Chondrocyte (in vitro differentiated cells): ENCODE results near the gene WDR88. TPM values are rescaled to one million over a fixed set of nuclear protein-coding genes. Genes with fewer than 3 reads are reported as not detected.

ENCODE experiments used
- DNase-seq: peaks from one replicate; pipeline ENCODE4 v3.0.0; 2021; ENCODE audit warnings: mixed read lengths, low spot score
- H3K27ac Mint-ChIP-seq: one replicate; pipeline ENCODE4 v1.8.0; 2021; ENCODE audit warnings: mild to moderate bottlenecking, moderate library complexity, mixed read lengths; ENCODE audit not compliant: unreplicated experiment
- H3K27me3 Mint-ChIP-seq: 2 replicates; pipeline ENCODE4 v1.8.0; 2021; ENCODE audit warnings: low read depth, mixed read lengths
- H3K36me3 Mint-ChIP-seq: 2 replicates; pipeline ENCODE4 v1.8.0; 2021; ENCODE audit warnings: low read depth, mixed read lengths
- H3K4me1 Mint-ChIP-seq: 2 replicates; pipeline ENCODE4 v1.8.0; 2021; ENCODE audit warnings: low read depth, mild to moderate bottlenecking, mixed read lengths
- H3K4me3 Mint-ChIP-seq: one replicate; pipeline ENCODE4 v1.8.0; 2021; ENCODE audit warnings: mild to moderate bottlenecking, moderate library complexity, mixed read lengths; ENCODE audit not compliant: unreplicated experiment
- H3K9me3 Mint-ChIP-seq: 2 replicates; pipeline ENCODE4 v1.8.0; 2021; ENCODE audit warnings: low read depth, mixed read lengths
- CTCF ChIP-seq: fragments of 200-600 bp; sonication (generic); IDR thresholded peaks from 2 replicates; pipeline ENCODE4 v1.5.0; 2021; ENCODE audit warnings: antibody characterized with exemption, mild to moderate bottlenecking, moderate library complexity
- total RNA-seq: library from RNA; stranded (reverse); gene quantifications from 3 replicates; pipeline ENCODE4 v1.2.1, GENCODE V29; 2021

WDR88 gene
- total RNA-seq, 1 donor from 2014 or later = not detected

- Mint-ChIP-seq H3K9me3 (no peaks in the 10 kb centered on the region), H3K27me3 (peaks cover 9% of the 10 kb centered on the region), H3K27ac (no peak overlapping the region), H3K4me3 (no peak overlapping the region), H3K4me1 (peaks cover 8% of the 10 kb centered on the region), H3K36me3 (peaks cover 2% of the 10 kb centered on the region)
- no peak for TF ChIP-seq CTCF
- DNase-seq = no peak
Measured at GRCh38 chr19:33194532-33194885, 62.6 kb downstream of the WDR88 start.

- peaks cover 9% of the 10 kb centered on the region for H3K27me3 Mint-ChIP-seq
- H3K4me1 Mint-ChIP-seq = peaks cover 8% of the 10 kb centered on the region
- TF ChIP-seq CTCF = no peak
- peak overlapping the region; percentile 41 for H3K27ac Mint-ChIP-seq
- H3K9me3 Mint-ChIP-seq = no peaks in the 10 kb centered on the region
- peaks cover 2% of the 10 kb centered on the region for H3K36me3 Mint-ChIP-seq
- DNase-seq = no peak
- H3K4me3 Mint-ChIP-seq = peak overlapping the region; percentile 80
Measured at GRCh38 chr19:33194886-33195644, 63.2 kb downstream of the WDR88 start.

- Mint-ChIP-seq H3K4me1 (peaks cover 8% of the 10 kb centered on the region), H3K27ac (no peak overlapping the region), H3K36me3 (peaks cover 2% of the 10 kb centered on the region), H3K4me3 (peak overlapping the region; percentile 80), H3K9me3 (no peaks in the 10 kb centered on the region), H3K27me3 (peaks cover 3% of the 10 kb centered on the region)
- no peak for DNase-seq
- TF ChIP-seq CTCF = no peak
Measured at GRCh38 chr19:33195645-33196347, 63.9 kb downstream of the WDR88 start.

GRCh38 chr19:33196446-33197193 lies 64.7 kb downstream of the WDR88 start:
- Mint-ChIP-seq H3K9me3 (no peaks in the 10 kb centered on the region), H3K27me3 (peaks cover under 1% of the 10 kb centered on the region), H3K27ac (no peak overlapping the region), H3K4me1 (peaks cover 8% of the 10 kb centered on the region), H3K4me3 (no peak overlapping the region), H3K36me3 (peaks cover 2% of the 10 kb centered on the region)
- DNase-seq = no peak
- TF ChIP-seq CTCF = no peak

GRCh38 chr19:33197591-33198000 lies 65.7 kb downstream of the WDR88 start:
- DNase-seq = peak; percentile 90
- Mint-ChIP-seq H3K27me3 (no peaks in the 10 kb centered on the region), H3K9me3 (no peaks in the 10 kb centered on the region), H3K4me1 (peaks cover 8% of the 10 kb centered on the region), H3K4me3 (no peak overlapping the region), H3K36me3 (peaks cover 2% of the 10 kb centered on the region), H3K27ac (no peak overlapping the region)
- no peak for TF ChIP-seq CTCF
